Cortex of kidney (tissue), 1 donor: ENCODE measurements around the gene FBXO38.
"Not testable (repeated sequence)": the region's sequence is repeated elsewhere in the genome, so short reads cannot be mapped to it uniquely, and the experiment has no call there.

Experiments used
- DNase-seq: peaks from one replicate; lab custom pipeline; 2025; lab: John Stamatoyannopoulos, UW

The FBXO38 gene

GRCh38 chr5:148427370-148428042 lies 43.7 kb downstream of the FBXO38 start:
- no peak for DNase-seq

- no peak for DNase-seq
These were observed 45.1 kb downstream of the FBXO38 start for GRCh38 chr5:148428848-148429247.

GRCh38 chr5:148433826-148434225 lies 50.1 kb downstream of the FBXO38 start:
- DNase-seq, result no peak

GRCh38 chr5:148436029-148436428 lies 52.3 kb downstream of the FBXO38 start:
- no peak for DNase-seq

GRCh38 chr5:148437249-148437648 lies 53.5 kb downstream of the FBXO38 start:
- DNase-seq, result no peak

GRCh38 chr5:148438933-148439332 lies 55.2 kb downstream of the FBXO38 start:
- DNase-seq, result no peak

- DNase-seq, result no peak
These were observed 59.5 kb downstream of the FBXO38 start for GRCh38 chr5:148443241-148443640.

GRCh38 chr5:148443998-148444397 lies 60.2 kb downstream of the FBXO38 start:
- DNase-seq, result no peak

- DNase-seq, result no peak
These were observed 61.8 kb downstream of the FBXO38 start for GRCh38 chr5:148445578-148445977.

GRCh38 chr5:148446611-148447010 lies 62.9 kb downstream of the FBXO38 start:
- DNase-seq, result no peak

- DNase-seq, result no peak
These were observed 68.9 kb downstream of the FBXO38 start for GRCh38 chr5:148452499-148453193.

GRCh38 chr5:148454576-148454975 lies 70.8 kb downstream of the FBXO38 start:
- no peak for DNase-seq

- no peak for DNase-seq
These were observed 71.4 kb downstream of the FBXO38 start for GRCh38 chr5:148455185-148455584.

GRCh38 chr5:148457183-148457620 lies 73.4 kb downstream of the FBXO38 start:
- DNase-seq, result no peak

GRCh38 chr5:148458036-148458888 lies 74.5 kb downstream of the FBXO38 start:
- DNase-seq, result no peak

- no peak for DNase-seq
These were observed 75.9 kb downstream of the FBXO38 start for GRCh38 chr5:148459669-148460068.

GRCh38 chr5:148465381-148466235 lies 81.8 kb downstream of the FBXO38 start:
- DNase-seq, result no peak

- no peak for DNase-seq
These were observed 82.5 kb downstream of the FBXO38 start for GRCh38 chr5:148466236-148466580.

- no peak for DNase-seq
These were observed 84.2 kb downstream of the FBXO38 start for GRCh38 chr5:148467958-148468357.

- not testable (repeated sequence) for DNase-seq
These were observed 85.0 kb downstream of the FBXO38 start for GRCh38 chr5:148468746-148469145.

- no peak for DNase-seq
These were observed 85.8 kb downstream of the FBXO38 start for GRCh38 chr5:148469501-148469935.

- DNase-seq, result no peak
These were observed 87.6 kb downstream of the FBXO38 start for GRCh38 chr5:148471379-148471778.
